GM18519 (cell line): ENCODE measurements around the gene HDGFL2.
"Not testable (repeated sequence)": the region's sequence is repeated elsewhere in the genome, so short reads cannot be mapped to it uniquely, and the experiment has no call there.

Experiments used
- ATAC-seq: cut with Tn5 transposase; IDR thresholded peaks from one replicate; pipeline ENCODE4 v1.9.1; 2021; ENCODE audit warnings: mild to moderate bottlenecking, moderate library complexity; ENCODE audit not compliant: unreplicated experiment, low FRiP score

HDGFL2 gene

GRCh38 chr19:4511300-4512054 is 39.4 kb downstream of the HDGFL2 start:
- ATAC-seq = no peak

GRCh38 chr19:4512070-4512469 is 40.0 kb downstream of the HDGFL2 start:
- no peak for ATAC-seq

GRCh38 chr19:4513248-4513647 is 41.2 kb downstream of the HDGFL2 start:
- ATAC-seq = no peak

- no peak for ATAC-seq
Observed at GRCh38 chr19:4515732-4516131, 43.6 kb downstream of the HDGFL2 start.

DNA sequence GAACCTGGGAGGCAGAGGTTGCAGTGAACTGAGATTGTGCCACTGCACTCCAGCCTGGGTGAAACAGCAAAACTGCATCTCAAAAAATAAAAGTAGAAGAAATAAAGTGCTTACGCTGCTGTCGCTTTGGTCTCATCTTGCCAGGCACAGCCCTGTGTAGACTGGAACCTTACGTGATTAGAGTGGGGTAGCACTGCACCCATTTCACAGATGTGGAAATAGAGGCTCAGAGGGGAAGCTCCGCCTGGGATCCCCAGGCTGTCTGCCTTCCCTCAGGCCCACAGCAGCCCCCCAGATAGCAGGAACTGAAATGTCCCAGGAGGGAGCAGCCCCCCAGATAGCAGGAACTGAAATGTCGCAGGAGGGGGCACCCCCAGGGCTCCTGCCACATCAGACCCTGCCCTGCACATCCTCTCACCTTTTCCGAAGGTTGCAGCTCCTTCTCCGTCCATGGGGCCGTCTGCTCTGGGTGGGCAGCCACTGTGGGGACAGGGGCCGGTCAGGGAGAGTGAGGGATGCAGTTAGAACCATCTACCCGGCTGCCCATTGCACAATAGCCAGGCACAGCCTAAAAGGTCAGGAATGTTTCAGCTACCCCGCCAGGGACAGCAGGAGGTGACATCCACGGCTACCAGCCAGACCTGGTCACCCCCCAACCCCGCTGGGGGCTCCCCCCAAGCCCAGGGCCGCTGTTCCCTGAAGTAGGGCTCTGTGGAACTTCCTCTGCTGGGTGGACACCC is 44.3 kb downstream of the HDGFL2 start:
- ATAC-seq = no peak

DNA sequence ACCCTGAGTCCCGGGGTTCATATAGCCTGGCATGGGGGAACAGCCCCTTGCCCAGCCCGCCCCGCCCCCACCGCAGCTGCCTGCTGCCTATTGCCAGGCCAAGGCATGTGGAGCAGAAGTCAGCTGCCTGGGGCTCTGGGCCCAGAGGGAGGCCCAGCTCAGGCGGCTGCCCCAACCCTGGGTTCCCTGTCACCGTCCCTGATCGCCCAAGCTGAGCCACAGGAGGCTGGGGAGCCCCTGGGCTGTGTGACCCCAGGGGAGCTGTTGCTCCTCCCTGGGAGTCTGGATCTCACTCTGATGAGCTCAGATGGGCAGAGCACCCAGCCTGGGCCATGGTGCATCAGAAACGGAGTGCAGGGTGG is 44.8 kb downstream of the HDGFL2 start:
- ATAC-seq = no peak

- no peak for ATAC-seq
Observed at GRCh38 chr19:4517451-4518057, 45.5 kb downstream of the HDGFL2 start.

- no peak for ATAC-seq
Observed at GRCh38 chr19:4518345-4519171, 46.5 kb downstream of the HDGFL2 start, which contains the start of gene PLIN4. Gene PLIN4, minus strand, starts transcription at chr19:4518486. Its CDS starts 214 bp downstream, at chr19:4518272.

- no peak for ATAC-seq
Observed at GRCh38 chr19:4519172-4519496, 47.0 kb downstream of the HDGFL2 start.

GRCh38 chr19:4519521-4520277 is 47.6 kb downstream of the HDGFL2 start:
- ATAC-seq = no peak

- no peak for ATAC-seq
Observed at GRCh38 chr19:4521170-4521887, 49.2 kb downstream of the HDGFL2 start.

- ATAC-seq = no peak
Observed at GRCh38 chr19:4521888-4522242, 49.8 kb downstream of the HDGFL2 start.

DNA sequence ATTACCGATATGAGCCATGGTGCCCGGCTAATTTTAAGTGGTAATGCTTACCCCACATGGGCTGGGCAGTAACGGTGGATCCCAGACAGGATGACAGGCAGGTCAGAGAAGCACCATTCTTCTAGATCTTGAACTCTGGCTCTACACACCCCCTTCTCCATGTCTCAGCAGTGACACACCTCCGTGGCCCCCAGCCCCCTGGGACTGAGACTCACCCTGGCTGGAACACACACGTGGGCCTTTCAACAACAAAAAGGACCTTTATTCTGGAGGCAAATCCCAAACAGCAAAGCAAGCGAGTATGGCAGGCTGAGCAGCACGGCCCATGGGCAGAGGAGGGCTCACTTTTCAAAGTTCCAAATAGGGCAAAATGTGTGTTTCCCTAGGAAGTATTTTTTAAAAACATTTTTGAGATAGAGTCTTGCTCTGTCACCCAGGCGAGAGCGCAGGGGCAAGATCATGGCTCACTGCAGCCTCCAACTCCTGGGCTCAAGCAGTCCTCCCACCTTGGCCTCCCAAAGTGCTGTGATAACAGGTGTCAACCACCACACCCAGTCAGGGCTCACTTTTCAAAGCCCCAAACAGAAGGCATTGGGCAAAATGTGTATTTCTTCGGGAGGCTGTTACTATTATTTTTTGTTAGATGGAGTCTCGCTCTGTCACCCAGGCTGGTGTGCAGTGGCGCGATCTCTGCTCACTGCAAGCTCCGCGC is 50.4 kb downstream of the HDGFL2 start:
- no peak for ATAC-seq

DNA sequence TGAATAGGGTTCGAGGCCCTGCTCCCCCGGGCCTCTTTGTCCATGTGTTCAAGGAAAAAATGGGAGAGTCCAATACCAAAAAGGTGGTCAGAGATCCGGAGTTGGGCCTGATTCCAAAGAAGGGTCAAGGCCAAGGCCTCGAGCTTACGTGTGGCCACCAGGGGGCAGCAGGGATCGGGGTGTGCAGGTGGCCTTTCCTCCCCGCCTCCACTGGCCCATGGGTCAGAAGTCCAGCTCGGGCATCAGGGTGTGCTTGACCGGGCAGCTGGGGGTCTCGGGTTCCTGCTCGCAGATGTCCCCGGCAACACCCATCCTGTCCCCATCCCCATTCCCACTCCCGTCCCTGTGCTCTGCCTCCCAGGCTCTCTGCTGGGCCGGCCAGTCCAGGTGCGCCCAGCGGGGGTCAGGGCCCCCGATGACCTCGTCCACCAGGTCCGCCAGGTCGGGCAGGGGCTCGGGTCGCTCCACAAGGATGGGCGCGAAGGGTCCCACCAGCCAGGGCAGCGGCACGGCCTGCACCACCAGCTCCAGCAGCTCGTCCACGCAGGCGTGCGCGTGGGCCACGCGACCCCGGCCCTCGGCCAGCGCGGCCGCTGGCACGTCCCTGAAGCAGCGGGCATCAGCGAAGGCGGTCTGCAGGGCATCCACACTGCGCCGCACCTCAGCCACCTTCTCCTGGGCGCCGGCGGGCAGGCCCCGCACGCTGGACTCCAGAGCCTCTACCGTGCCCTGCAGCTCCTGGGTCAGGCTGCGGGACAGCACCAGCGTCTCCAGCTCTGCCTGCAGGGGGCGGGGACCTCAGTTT is 51.4 kb downstream of the HDGFL2 start:
- ATAC-seq = no peak

- ATAC-seq = no peak
Observed at GRCh38 chr19:4524808-4525562, 52.9 kb downstream of the HDGFL2 start.

- ATAC-seq = no peak
Observed at GRCh38 chr19:4525563-4526002, 53.5 kb downstream of the HDGFL2 start.

GRCh38 chr19:4527377-4527776 is 55.3 kb downstream of the HDGFL2 start:
- ATAC-seq = not testable (repeated sequence)
